Large intestine (tissue), 3 donors: ENCODE data around the gene LIMK1. TPM values are rescaled to one million over a fixed set of nuclear protein-coding genes. Genes with fewer than 3 reads are reported as not detected.

Experiments used
- DNase-seq, 2 donors: peaks; one replicate each; pipeline versions ENCODE4 v3.0.0 to v3.0.0-alpha.2; 2013
- H3K27ac ChIP-seq: one replicate; pipeline ENCODE4 v1.5.1; 2013; ENCODE audit warnings: low read length
- H3K27me3 ChIP-seq: 2 replicates; pipeline ENCODE4 v1.6.1; 2013; ENCODE audit warnings: low read length; ENCODE audit not compliant: control insufficient read depth, insufficient read depth
- H3K36me3 ChIP-seq: 2 replicates; pipeline ENCODE4 v1.6.1; 2013; ENCODE audit warnings: low read length; ENCODE audit not compliant: control insufficient read depth, insufficient read depth
- H3K4me1 ChIP-seq: one replicate; pipeline ENCODE4 v1.6.1; 2013; ENCODE audit warnings: low read length; ENCODE audit not compliant: control insufficient read depth, insufficient read depth
- H3K4me3 ChIP-seq: one replicate; pipeline ENCODE4 v1.5.1; 2013; ENCODE audit warnings: low read length
- H3K9me3 ChIP-seq: one replicate; pipeline ENCODE4 v1.6.1; 2013; ENCODE audit warnings: mild to moderate bottlenecking, low read depth, low read length, moderate library complexity; ENCODE audit not compliant: control insufficient read depth
- WGBS: methylation state at CpG from one replicate; pipeline ENCODE4 v1.1.5; 2013; ENCODE audit warnings: low lambda C conversion rate; ENCODE audit not compliant: insufficient coverage; 5-methylcytosine and 5-hydroxymethylcytosine counted together
- polyA plus RNA-seq: library from polyadenylated mRNA; unstranded; fragments of 120-200 nt; gene quantifications from one replicate; pipeline ENCODE4 v1.2.1, GENCODE V29; 2013

The LIMK1 gene
- polyA plus RNA-seq, 1 donor: 10.2 TPM

DNA sequence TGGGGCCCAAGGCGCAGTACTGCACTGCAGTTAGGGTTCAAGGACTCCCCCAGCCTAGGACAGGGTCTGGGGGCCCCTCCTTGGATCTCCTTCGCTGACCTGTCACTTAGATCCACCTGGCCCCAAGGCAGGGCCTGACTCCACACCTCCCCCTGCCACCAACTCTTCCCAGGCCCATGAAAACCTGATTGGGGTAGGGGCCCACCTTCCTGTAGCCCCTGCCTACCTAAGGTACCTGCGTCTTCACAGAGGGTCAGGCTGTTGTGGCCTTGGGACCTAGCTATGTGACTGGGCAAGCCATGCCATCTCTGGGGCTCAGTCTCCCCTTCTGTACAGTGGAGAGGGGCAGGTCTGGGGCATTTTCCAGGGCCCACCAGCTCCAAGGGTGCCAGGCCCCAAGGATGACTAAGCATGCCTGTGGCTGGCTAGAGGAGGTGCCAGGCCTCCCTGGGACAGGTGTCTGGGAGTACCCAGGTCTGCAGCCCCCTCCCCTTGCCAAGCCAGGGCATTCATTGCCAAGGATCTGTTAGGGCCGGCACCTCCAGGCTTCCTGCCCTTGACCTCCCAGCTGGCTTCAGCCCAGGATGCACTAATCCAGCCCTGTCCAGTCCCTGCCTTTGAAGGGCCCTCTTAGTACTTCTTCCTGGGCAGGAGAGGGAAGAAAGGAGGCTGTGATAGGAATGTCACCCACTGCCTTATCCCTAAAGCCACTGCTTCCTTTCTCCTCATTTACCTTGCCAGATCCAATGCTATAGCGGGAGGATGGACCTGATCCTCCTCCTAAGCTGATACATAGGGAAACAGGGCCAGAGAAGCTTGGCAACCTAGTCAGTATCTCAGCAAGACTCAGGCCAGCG is 1.3 kb downstream of the LIMK1 start:
- H3K27ac ChIP-seq: no peak overlapping the region
- H3K4me3 ChIP-seq: peak overlapping the region; percentile 44
- no CpG with 5 or more reads among the region's 6 CpGs for WGBS

DNA sequence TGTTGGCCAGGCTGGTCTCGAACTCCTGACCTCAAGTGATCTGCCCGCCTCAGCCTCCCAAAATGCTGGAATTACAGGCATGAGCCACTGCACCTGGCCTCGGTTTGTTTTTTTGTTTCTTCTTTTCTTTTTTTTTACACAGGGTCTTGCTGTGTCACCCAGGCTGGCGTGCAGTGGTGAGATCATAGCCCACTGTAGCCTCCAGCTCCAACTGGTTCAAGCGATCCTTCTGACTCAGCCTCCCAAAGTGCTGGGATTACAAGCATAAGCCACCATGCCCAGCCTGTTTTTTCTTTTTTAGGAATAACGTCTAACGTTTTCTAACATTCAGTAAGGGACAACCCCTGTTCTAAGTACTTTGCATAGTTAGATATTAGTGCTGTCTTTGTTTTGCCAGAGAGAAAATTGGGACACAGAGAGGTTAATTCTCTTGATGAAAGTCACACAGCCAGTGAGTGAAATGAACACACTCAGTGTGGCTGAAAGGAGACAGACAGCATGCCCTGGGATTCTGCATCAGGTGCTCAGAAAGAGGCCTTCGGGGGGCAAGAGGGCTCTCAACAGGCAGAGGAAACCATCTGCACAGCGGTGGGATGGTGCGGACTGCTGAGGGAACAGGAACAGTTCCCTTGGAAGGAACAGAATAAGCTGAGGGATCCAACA is 4.3 kb downstream of the LIMK1 start:
- Histone ChIP-seq H3K4me1 (peaks cover 12% of the 10 kb centered on the region), H3K36me3 (peaks cover 8% of the 10 kb centered on the region), H3K27ac (no peak overlapping the region), H3K9me3 (no peaks in the 10 kb centered on the region), H3K27me3 (no peaks in the 10 kb centered on the region), H3K4me3 (no peak overlapping the region)
- no peak for DNase-seq
- WGBS: 100% methylated on average over 1 of the region's 10 CpGs

More for the DNA sequence above, 1.3 kb downstream of the LIMK1 start:
- DNase-seq: no peak
- H3K27me3 ChIP-seq: no peaks in the 10 kb centered on the region
- peaks cover 14% of the 10 kb centered on the region for H3K4me1 ChIP-seq
- H3K36me3 ChIP-seq: peaks cover 8% of the 10 kb centered on the region
- no peaks in the 10 kb centered on the region for H3K9me3 ChIP-seq

DNA sequence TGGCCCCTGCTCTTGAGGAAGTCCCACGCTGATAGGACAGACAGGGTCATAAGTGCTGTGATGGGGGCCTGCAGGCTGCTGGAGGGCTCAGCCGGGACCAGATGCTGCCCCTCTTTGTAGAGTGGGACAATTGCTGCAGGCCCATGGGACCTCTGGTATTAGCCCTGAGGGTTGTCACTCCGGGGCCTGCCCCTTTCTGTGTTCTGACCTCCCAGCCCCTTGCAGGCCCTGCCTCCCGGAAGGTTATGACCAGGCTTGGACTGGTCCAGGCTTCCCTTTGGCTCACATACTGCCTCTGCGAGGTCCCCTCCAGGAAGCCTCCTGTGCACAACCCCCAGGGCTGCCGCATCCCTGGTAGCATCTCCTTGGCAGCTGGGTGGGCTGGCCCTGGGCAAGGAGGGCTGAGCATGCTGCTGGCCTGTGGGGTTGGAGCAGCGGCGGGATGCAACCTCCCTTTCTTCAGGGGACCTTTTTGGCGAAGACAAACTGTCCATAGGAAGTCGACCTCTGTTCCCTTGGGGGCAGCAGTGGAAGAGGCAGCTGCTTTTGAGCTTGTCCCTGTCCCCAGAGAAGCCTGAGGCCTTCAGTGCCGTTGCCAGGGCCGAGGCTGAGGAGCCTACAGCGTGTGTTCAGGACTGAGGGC is 8.8 kb downstream of the LIMK1 start:
- no peak overlapping the region for H3K4me3 ChIP-seq
- H3K27me3 ChIP-seq: no peaks in the 10 kb centered on the region
- no peak for DNase-seq
- H3K36me3 ChIP-seq: peaks cover 13% of the 10 kb centered on the region
- peaks cover 15% of the 10 kb centered on the region for H3K4me1 ChIP-seq
- WGBS: no CpG with 5 or more reads among the region's 13 CpGs
- H3K9me3 ChIP-seq: no peaks in the 10 kb centered on the region
- H3K27ac ChIP-seq: no peak overlapping the region

DNA sequence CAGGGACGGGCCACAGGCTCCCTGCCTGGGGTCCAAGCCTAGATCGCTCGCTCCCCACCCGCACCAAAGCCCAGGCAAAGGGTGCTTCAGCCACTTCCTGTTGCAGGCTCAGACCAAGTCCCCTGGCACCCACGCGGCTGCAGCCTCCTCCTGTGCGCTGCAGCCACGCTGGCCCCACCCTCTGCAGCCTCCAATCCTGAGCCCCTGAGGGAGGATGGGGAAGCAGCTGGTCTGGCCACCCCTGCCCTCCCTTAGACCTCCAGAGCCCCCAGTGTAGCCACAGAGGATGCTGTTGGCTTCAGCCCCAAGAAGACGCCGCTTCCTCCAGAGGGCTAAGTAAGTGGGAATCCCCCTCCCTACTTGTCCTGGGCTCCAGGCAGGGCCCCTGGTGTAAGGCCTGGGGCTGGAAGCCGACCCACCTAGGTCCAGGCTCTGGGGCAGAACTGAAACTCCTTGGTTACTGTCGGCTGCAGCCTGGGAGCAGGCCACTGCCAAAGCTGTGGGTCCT is 9.4 kb downstream of the LIMK1 start:
- no CpG with 5 or more reads among the region's 12 CpGs for WGBS
- no peaks in the 10 kb centered on the region for H3K27me3 ChIP-seq
- peak in 1 of 2 donors; percentile 15 for DNase-seq
- no peaks in the 10 kb centered on the region for H3K9me3 ChIP-seq
- H3K36me3 ChIP-seq: peaks cover 13% of the 10 kb centered on the region
- H3K4me3 ChIP-seq: no peak overlapping the region
- peaks cover 15% of the 10 kb centered on the region for H3K4me1 ChIP-seq
- H3K27ac ChIP-seq: no peak overlapping the region

DNA sequence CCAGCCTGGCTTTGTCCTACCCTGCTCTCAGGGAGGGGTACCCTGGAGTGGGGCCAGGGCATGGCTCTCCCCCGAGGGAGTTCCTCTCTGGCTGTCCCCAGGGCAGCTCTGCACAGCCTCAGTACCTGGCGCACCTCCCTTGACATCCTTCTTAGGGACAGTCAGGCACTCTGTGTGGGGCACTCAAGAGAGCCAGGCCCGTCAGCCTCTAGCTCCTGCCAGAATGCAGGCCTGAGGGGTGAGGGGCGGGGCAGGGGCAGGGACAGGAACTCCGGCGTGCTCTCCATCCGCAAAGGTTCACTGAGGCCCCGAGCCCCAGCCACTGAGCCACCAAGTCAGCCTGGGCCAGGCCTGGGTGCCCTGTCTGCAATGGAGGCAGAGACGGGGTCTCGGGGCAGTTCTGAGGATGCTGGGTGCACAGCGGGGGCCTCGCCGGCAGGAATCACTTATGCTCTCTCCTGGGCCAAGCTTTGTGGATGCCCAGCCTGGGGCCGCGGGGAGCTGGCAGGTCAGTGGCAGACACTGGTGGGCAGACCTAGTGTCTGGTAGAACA is 10.1 kb downstream of the LIMK1 start:
- Histone ChIP-seq H3K27me3 (no peaks in the 10 kb centered on the region), H3K4me3 (peak overlapping the region; percentile 57)
- no CpG with 5 or more reads among the region's 15 CpGs for WGBS

DNA sequence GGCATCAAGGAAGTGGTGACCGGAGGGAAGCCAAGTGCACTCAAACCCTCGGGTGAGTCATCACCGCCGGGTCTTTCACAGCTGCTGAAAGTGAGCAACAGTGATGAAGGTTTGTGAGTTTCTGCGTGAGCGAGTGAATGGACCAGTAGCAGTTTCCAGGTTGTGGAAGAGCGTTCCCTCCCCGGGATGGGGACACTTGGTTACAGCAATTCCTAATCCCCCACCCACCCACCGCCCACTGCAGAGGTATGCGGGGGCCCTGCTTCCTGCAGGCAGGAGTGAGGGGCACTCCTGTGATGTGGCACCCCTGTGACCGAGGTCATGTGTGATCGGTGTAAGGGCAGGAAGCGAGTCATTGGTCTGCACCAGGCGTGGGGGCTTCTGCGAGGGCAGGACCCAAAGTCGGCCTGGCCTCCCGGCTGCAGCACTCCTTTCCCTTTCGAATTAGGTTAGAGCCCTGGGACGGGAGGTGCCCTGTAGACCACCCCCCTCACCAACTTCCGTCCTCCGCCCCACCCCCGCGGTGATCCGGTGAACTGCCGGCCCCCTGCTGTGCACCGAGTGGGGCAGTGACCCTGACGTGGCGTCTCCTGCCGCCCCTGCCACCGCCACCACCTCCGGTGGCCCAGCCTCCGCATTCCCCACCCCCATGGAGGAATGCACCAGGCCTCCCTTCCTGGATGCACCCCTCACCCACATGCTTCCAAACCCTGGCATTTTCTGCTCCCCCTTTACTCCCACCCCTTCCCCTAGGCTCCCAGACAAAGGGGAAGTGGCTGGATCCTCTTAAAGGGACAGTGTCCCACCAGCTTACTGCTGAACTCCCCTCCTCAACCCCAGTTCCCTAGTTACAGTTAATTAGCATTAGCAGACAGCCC is 10.9 kb downstream of the LIMK1 start:
- Histone ChIP-seq H3K27me3 (no peaks in the 10 kb centered on the region), H3K4me1 (peaks cover 15% of the 10 kb centered on the region), H3K9me3 (no peaks in the 10 kb centered on the region), H3K4me3 (peak overlapping the region; percentile 57), H3K27ac (peak overlapping the region; percentile 28), H3K36me3 (peaks cover 13% of the 10 kb centered on the region)
- WGBS: no CpG with 5 or more reads among the region's 32 CpGs
- DNase-seq: peak; percentile 18 to 42

More for the DNA sequence above, 10.1 kb downstream of the LIMK1 start:
- peaks cover 10% of the 10 kb centered on the region for H3K36me3 ChIP-seq
- H3K4me1 ChIP-seq: peaks cover 15% of the 10 kb centered on the region
- H3K9me3 ChIP-seq: no peaks in the 10 kb centered on the region
- H3K27ac ChIP-seq: peak overlapping the region; percentile 28
- no peak for DNase-seq

DNA sequence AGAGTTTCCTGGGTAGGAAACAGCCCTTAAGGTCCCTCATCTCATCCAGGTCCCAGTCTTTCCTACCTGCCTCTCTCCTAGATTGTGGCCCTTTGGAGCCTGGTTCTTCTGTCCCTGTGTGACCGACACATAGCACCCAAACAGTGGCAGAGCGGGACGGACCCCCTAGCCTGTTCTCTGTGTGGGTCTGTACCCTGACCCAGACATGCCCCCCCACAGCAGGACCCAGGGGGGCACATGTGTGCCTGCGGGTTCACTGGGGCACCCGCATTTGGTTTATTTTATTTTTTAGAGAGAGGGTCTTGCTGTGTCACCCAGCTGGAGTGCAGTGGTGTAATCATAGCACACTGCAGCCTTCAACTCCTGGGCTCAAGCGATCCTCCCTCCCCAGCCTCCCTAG is 11.5 kb downstream of the LIMK1 start:
- no peaks in the 10 kb centered on the region for H3K9me3 ChIP-seq
- H3K27ac ChIP-seq: no peak overlapping the region
- H3K27me3 ChIP-seq: no peaks in the 10 kb centered on the region
- H3K4me1 ChIP-seq: peaks cover 15% of the 10 kb centered on the region
- no CpG with 5 or more reads among the region's 6 CpGs for WGBS
- peak overlapping the region; percentile 57 for H3K4me3 ChIP-seq
- no peak for DNase-seq
- peaks cover 13% of the 10 kb centered on the region for H3K36me3 ChIP-seq

DNA sequence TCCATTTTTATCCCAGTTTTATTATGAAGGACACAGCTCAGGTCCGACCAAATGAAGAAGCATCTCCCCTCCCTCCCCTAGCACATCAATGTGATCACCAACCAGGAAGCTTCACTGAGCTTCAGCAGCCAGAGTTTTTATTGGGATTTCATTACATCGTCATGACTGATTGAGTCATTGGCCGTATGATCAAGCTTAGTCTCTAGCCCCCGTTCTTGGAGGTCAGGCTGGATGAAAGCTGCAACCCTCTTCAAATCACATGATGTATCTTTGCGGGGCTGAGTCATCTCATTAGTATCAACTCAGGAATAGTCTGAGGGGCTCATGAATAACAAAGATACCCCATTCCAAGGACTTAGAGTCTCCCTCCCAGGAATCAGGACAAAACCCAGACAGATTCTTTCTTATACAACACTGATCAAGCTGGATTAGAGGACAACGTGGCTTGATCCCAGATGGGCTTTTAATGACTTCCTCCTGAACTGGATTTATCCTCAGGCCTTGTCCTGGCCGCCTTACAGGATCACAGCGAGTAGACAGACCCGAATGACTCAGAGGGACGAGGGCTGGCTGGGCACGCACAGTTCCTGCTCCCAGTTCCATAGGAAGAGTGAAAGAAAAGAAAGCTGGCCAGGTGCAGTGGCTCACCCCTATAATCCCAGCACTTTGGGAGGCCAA is 14.5 kb downstream of the LIMK1 start:
- H3K9me3 ChIP-seq: no peaks in the 10 kb centered on the region
- no peak overlapping the region for H3K4me3 ChIP-seq
- no peaks in the 10 kb centered on the region for H3K27me3 ChIP-seq
- DNase-seq: no peak
- no CpG with 5 or more reads among the region's 11 CpGs for WGBS
- H3K36me3 ChIP-seq: peaks cover 18% of the 10 kb centered on the region
- H3K27ac ChIP-seq: no peak overlapping the region
- H3K4me1 ChIP-seq: peaks cover 15% of the 10 kb centered on the region

DNA sequence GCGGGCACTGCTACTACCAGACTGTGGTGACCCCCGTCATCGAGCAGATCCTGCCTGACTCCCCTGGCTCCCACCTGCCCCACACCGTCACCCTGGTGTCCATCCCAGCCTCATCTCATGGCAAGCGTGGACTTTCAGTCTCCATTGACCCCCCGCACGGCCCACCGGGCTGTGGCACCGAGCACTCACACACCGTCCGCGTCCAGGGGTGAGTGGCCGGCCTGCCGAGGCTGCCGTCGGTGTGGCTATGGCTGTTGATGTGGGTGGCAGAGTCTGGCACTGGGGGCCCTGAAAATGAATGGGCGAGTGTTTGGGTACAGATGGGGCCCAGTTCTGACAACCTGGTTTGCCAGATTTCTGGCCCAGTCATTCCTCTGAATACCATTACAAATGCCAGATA is 15.4 kb downstream of the LIMK1 start:
- Histone ChIP-seq H3K27ac (no peak overlapping the region), H3K4me3 (no peak overlapping the region), H3K9me3 (no peaks in the 10 kb centered on the region), H3K36me3 (peaks cover 21% of the 10 kb centered on the region), H3K27me3 (no peaks in the 10 kb centered on the region), H3K4me1 (peaks cover 13% of the 10 kb centered on the region)
- WGBS: no CpG with 5 or more reads among the region's 17 CpGs
- no peak for DNase-seq
